Subcutaneous adipose tissue (tissue), 4 donors: ENCODE measurements around the gene ACTG1. TPM values are rescaled to one million over a fixed set of nuclear protein-coding genes. Genes with fewer than 3 reads are reported as not detected.

Source experiments
- CTCF ChIP-seq: fragments of 450-650 bp; IDR thresholded peaks from one replicate; pipeline ENCODE4 v1.5.1; 2016; ENCODE audit warnings: low read depth, mild to moderate bottlenecking, control low read depth, antibody characterized with exemption, moderate library complexity
- total RNA-seq, 4 donors: library from RNA; depleted of rRNA; stranded (reverse); fragments of >200 nt; gene quantifications; one replicate each; pipeline ENCODE4 v1.1.0, GENCODE V29; 2016

Gene ACTG1
- total RNA-seq, 4 donors from 2014 or later: 1,095 to 1,902 (median 1,493) TPM

GRCh38 chr17:81538651-81539570 is 26.3 kb upstream of the ACTG1 start:
- no peak for TF ChIP-seq CTCF

GRCh38 chr17:81537856-81538555 is 25.4 kb upstream of the ACTG1 start:
- no peak for TF ChIP-seq CTCF

GRCh38 chr17:81537343-81537855 is 24.8 kb upstream of the ACTG1 start:
- TF ChIP-seq CTCF: no peak

- no peak for TF ChIP-seq CTCF
Observed at GRCh38 chr17:81536299-81537290, 24.0 kb upstream of the ACTG1 start.

GRCh38 chr17:81535480-81536298 is 23.1 kb upstream of the ACTG1 start:
- no peak for TF ChIP-seq CTCF

- no peak for TF ChIP-seq CTCF
Observed at GRCh38 chr17:81535007-81535328, 22.4 kb upstream of the ACTG1 start.
